Naive thymus-derived CD4-positive, alpha-beta T cell (primary cell): ENCODE results near the gene SNRK. TPM values are rescaled to one million over a fixed set of nuclear protein-coding genes. Genes with fewer than 3 reads are reported as not detected.

Source experiments
- ATAC-seq: fragments of 150-1000 bp; cut with Tn5 transposase; 2 replicates; pipeline ENCODE4 v1.10.0; 2021; ENCODE audit warnings: mild to moderate bottlenecking, moderate library complexity
- CTCF ChIA-PET: fragments of 350-600 bp; sonication (Branson Sonifier 250); formaldehyde crosslinking; loops from one replicate; lab custom pipeline; 2021; ENCODE audit warnings: antibody characterized with exemption; lab: Charles Lee
- POLR2A ChIA-PET: fragments of 350-600 bp; sonication (Branson Sonifier 250); formaldehyde crosslinking; loops from one replicate; lab custom pipeline; 2021; ENCODE audit warnings: antibody characterized with exemption, inconsistent platforms; lab: Charles Lee
- DNase-seq, 9 donors: peaks; one replicate each; pipeline versions ENCODE4 v3.0.0 to v3.0.0-alpha.2; 2020 to 2022; ENCODE audit warnings: mixed read lengths in 1 of 9
- H3K27ac ChIP-seq: one replicate; pipeline ENCODE4 v1.7.0; 2013; ENCODE audit warnings: mild to moderate bottlenecking, low read depth, low read length, moderate library complexity
- H3K27me3 ChIP-seq, 2 donors: one replicate each; pipeline ENCODE4 v1.7.0; 2013; ENCODE audit warnings: low read length in 2 of 2, mild to moderate bottlenecking in 2 of 2, moderate library complexity in 2 of 2; ENCODE audit not compliant: control insufficient read depth in 2 of 2, insufficient read depth in 2 of 2
- H3K36me3 ChIP-seq, 3 experiments: 1 replicate in 2 of 3; 2 replicates in 1 of 3; pipeline ENCODE4 v1.7.0; 2013; ENCODE audit warnings: low read length in 3 of 3, mild to moderate bottlenecking in 3 of 3, moderate library complexity in 1 of 3; ENCODE audit not compliant: insufficient read depth in 3 of 3, control insufficient read depth in 2 of 3
- H3K4me1 ChIP-seq, 2 donors: one replicate each; pipeline ENCODE4 v1.7.0; 2013; ENCODE audit warnings: low read length in 2 of 2, mild to moderate bottlenecking in 2 of 2, moderate library complexity in 1 of 2; ENCODE audit not compliant: control insufficient read depth in 2 of 2, insufficient read depth in 2 of 2
- H3K4me3 ChIP-seq: 2 replicates; pipeline ENCODE4 v1.7.0; 2013; ENCODE audit warnings: mild to moderate bottlenecking, low read length
- H3K9me3 ChIP-seq, 3 experiments: 1 replicate in 2 of 3; 2 replicates in 1 of 3; pipeline ENCODE4 v1.7.0; 2013; ENCODE audit warnings: low read length in 3 of 3; ENCODE audit not compliant: control insufficient read depth in 2 of 3
- H3K27ac Mint-ChIP-seq, 9 donors: one replicate each; pipeline ENCODE4 v1.8.0; 2020 to 2022; ENCODE audit warnings: mixed read lengths in 9 of 9, mild to moderate bottlenecking in 8 of 9, moderate library complexity in 5 of 9, inconsistent platforms in 2 of 9
- H3K27me3 Mint-ChIP-seq, 5 donors: one replicate each; pipeline ENCODE4 v1.8.0; 2021 to 2022; ENCODE audit warnings: mixed read lengths in 5 of 5, mild to moderate bottlenecking in 1 of 5
- H3K36me3 Mint-ChIP-seq, 5 donors: one replicate each; pipeline ENCODE4 v1.8.0; 2020 to 2022; ENCODE audit warnings: mixed read lengths in 5 of 5, mild to moderate bottlenecking in 3 of 5, inconsistent platforms in 1 of 5
- H3K4me1 Mint-ChIP-seq, 7 donors: one replicate each; pipeline ENCODE4 v1.8.0; 2020 to 2022; ENCODE audit warnings: mixed read lengths in 7 of 7, mild to moderate bottlenecking in 3 of 7, inconsistent platforms in 1 of 7
- H3K4me3 Mint-ChIP-seq, 10 donors: one replicate each; pipeline ENCODE4 v1.8.0; 2020 to 2022; ENCODE audit warnings: mild to moderate bottlenecking in 10 of 10, mixed read lengths in 10 of 10, moderate library complexity in 6 of 10, inconsistent platforms in 2 of 10
- H3K9me3 Mint-ChIP-seq, 11 donors: one replicate each; pipeline ENCODE4 v1.8.0; 2020 to 2022; ENCODE audit warnings: mixed read lengths in 11 of 11, mild to moderate bottlenecking in 4 of 11, inconsistent platforms in 1 of 11, moderate library complexity in 1 of 11
- intact Hi-C, 2 donors: fragments of 100-400 bp; cut with micrococcal nuclease; formaldehyde crosslinking; loops; one replicate each; pipeline ENCODE4 v1.15.1; 2023
- polyA plus RNA-seq, 2 donors: library from polyadenylated mRNA; unstranded; fragments of 300-500 nt; fragmentation: Illumina TruSeq; gene quantifications; one replicate each; pipeline ENCODE4 v1.2.3, GENCODE V29; 2021
- total RNA-seq, 6 experiments: library from RNA in 5 of 6; stranded (reverse) in 5 of 6; gene quantifications; 1 replicate in 5 of 6; 2 replicates in 1 of 6; pipeline ENCODE4 v1.2.3 and lab custom pipeline; 2021 to 2026

Gene SNRK
- total and polyA plus RNA-seq, 7 experiments from 2014 or later, result 63.4 to 176 (median 115) TPM

GRCh38 chr3:43316783-43317460, 30.6 kb downstream of the SNRK start:
- no peaks in the 10 kb centered on the region for H3K27me3 ChIP-seq
- ChIA-PET POLR2A (interaction anchor here (1.2 to 2.8 kb wide), 4 partner anchors 9 to 155 kb away, joined by 7 to 13 read pairs (median 7); no protein-coding TSS in a partner anchor), CTCF (interaction anchor here (1.2 to 1.3 kb wide), 2 partner anchors 17 to 30 kb away, joined by 3 read pairs; partner anchors contain the start of gene SNRK)
- H3K36me3 Mint-ChIP-seq, result peaks cover 15 to 52% (median 36%) of the 10 kb centered on the region in 5 donors
- no peaks in the 10 kb centered on the region for H3K27me3 Mint-ChIP-seq
- H3K27ac Mint-ChIP-seq, result peak overlapping the region; percentile 43 to 91 (median 85)
- peak overlapping the region; percentile 42 for H3K27ac ChIP-seq
- intact Hi-C loops, result loop anchor here in 1 of 2 donors (1.0 to 2.0 kb wide), 3 partner anchors 10 to 30 kb away; partner anchors contain the start of gene SNRK
- H3K4me3 ChIP-seq, result no peak overlapping the region
- peaks cover 0 to 9% (median 0%) of the 10 kb centered on the region in 11 donors for H3K9me3 Mint-ChIP-seq
- H3K4me3 Mint-ChIP-seq, result peak overlapping the region in 9 of 10 donors; percentile 33 to 76 (median 59)
- no peaks in the 10 kb centered on the region for H3K9me3 ChIP-seq
- peaks cover 28 to 50% of the 10 kb centered on the region in 2 donors for H3K4me1 ChIP-seq
- peaks cover 41 to 96% (median 94%) of the 10 kb centered on the region in 7 donors for H3K4me1 Mint-ChIP-seq
- DNase-seq (no peak), ATAC-seq (peak; percentile 12)
- H3K36me3 ChIP-seq, result peaks cover 0 to 7% (median 0%) of the 10 kb centered on the region in 3 experiments

GRCh38 chr3:43317461-43318316, 31.3 kb downstream of the SNRK start:
- H3K36me3 ChIP-seq, result peaks cover 0 to 7% (median 0%) of the 10 kb centered on the region in 3 experiments
- H3K4me1 Mint-ChIP-seq, result peaks cover 40 to 95% (median 93%) of the 10 kb centered on the region in 7 donors
- H3K27ac Mint-ChIP-seq, result peak overlapping the region; percentile 7 to 91 (median 80)
- ChIA-PET POLR2A (interaction anchor here (0.7 to 2.8 kb wide), 6 partner anchors 10 to 48 kb away, joined by 3 to 13 read pairs (median 5); no protein-coding TSS in a partner anchor), CTCF (interaction anchor here (0.7 kb wide), 1 partner anchor 20 kb away, joined by 3 read pairs; no protein-coding TSS in a partner anchor)
- no peaks in the 10 kb centered on the region for H3K9me3 ChIP-seq
- no peak overlapping the region for H3K4me3 ChIP-seq
- no peaks in the 10 kb centered on the region for H3K27me3 Mint-ChIP-seq
- no peaks in the 10 kb centered on the region for H3K27me3 ChIP-seq
- no peak for DNase-seq
- intact Hi-C loops, result loop anchor here in 1 of 2 donors (1.0 to 2.0 kb wide), 3 partner anchors 10 to 31 kb away; partner anchors contain the start of gene SNRK
- peaks cover 12 to 49% (median 37%) of the 10 kb centered on the region in 5 donors for H3K36me3 Mint-ChIP-seq
- peaks cover 0 to 6% (median 0%) of the 10 kb centered on the region in 11 donors for H3K9me3 Mint-ChIP-seq
- peak overlapping the region in 9 of 10 donors; percentile 37 to 76 (median 59) for H3K4me3 Mint-ChIP-seq
- H3K27ac ChIP-seq, result peak overlapping the region; percentile 42
- peak; percentile 24 for ATAC-seq
- peaks cover 28 to 48% of the 10 kb centered on the region in 2 donors for H3K4me1 ChIP-seq

GRCh38 chr3:43319376-43319775, 33.0 kb downstream of the SNRK start:
- no peak overlapping the region for H3K4me3 ChIP-seq
- peaks cover 0 to 6% (median 0%) of the 10 kb centered on the region in 3 experiments for H3K36me3 ChIP-seq
- no peaks in the 10 kb centered on the region for H3K27me3 Mint-ChIP-seq
- DNase-seq (no peak), ATAC-seq (no peak)
- peaks cover 27 to 55% of the 10 kb centered on the region in 2 donors for H3K4me1 ChIP-seq
- ChIA-PET CTCF (interaction anchor here (0.6 to 1.1 kb wide), 2 partner anchors 8 to 13 kb away, joined by 4 read pairs; no protein-coding TSS in a partner anchor), POLR2A (interaction anchor here (0.8 to 3.4 kb wide), 3 partner anchors 23 to 540 kb away, joined by 3 to 20 read pairs (median 3); no protein-coding TSS in a partner anchor)
- H3K9me3 ChIP-seq, result no peaks in the 10 kb centered on the region
- peak overlapping the region in 8 of 10 donors; percentile 41 to 76 (median 57) for H3K4me3 Mint-ChIP-seq
- peaks cover 10 to 44% (median 33%) of the 10 kb centered on the region in 5 donors for H3K36me3 Mint-ChIP-seq
- H3K27ac Mint-ChIP-seq, result peak overlapping the region in 7 of 9 donors; percentile 3 to 79 (median 55)
- peaks cover 45 to 97% (median 89%) of the 10 kb centered on the region in 7 donors for H3K4me1 Mint-ChIP-seq
- intact Hi-C loops, result loop anchor here in 1 of 2 donors (1.0 kb wide), 1 partner anchor 8 kb away; no protein-coding TSS in a partner anchor
- H3K27ac ChIP-seq, result no peak overlapping the region
- H3K9me3 Mint-ChIP-seq, result peaks cover 0 to 3% (median 0%) of the 10 kb centered on the region in 11 donors
- H3K27me3 ChIP-seq, result no peaks in the 10 kb centered on the region

- Mint-ChIP-seq H3K4me1 (peaks cover 46 to 97% (median 89%) of the 10 kb centered on the region in 7 donors), H3K27me3 (no peaks in the 10 kb centered on the region), H3K27ac (peak overlapping the region in 7 of 9 donors; percentile 8 to 79 (median 66)), H3K4me3 (peak overlapping the region in 7 of 10 donors; percentile 21 to 76 (median 58)), H3K9me3 (peaks cover 0 to 3% (median 0%) of the 10 kb centered on the region in 11 donors), H3K36me3 (peaks cover 10 to 44% (median 33%) of the 10 kb centered on the region in 5 donors)
- CTCF ChIA-PET, result interaction anchor here (0.6 to 1.4 kb wide), 3 partner anchors 8 to 27 kb away, joined by 3 to 4 read pairs (median 4); no protein-coding TSS in a partner anchor
- peaks cover 31 to 60% of the 10 kb centered on the region in 2 donors for H3K4me1 ChIP-seq
- POLR2A ChIA-PET, result interaction anchor here (0.8 to 3.4 kb wide), 5 partner anchors 23 to 540 kb away, joined by 3 to 20 read pairs (median 3); no protein-coding TSS in a partner anchor
- peaks cover 0 to 6% (median 0%) of the 10 kb centered on the region in 3 experiments for H3K36me3 ChIP-seq
- intact Hi-C loops, result loop anchor here in 1 of 2 donors (1.0 kb wide), 1 partner anchor 8 kb away; no protein-coding TSS in a partner anchor
- DNase-seq (no peak), ATAC-seq (no peak)
- H3K9me3 ChIP-seq, result no peaks in the 10 kb centered on the region
- H3K4me3 ChIP-seq, result no peak overlapping the region
- no peak overlapping the region for H3K27ac ChIP-seq
- H3K27me3 ChIP-seq, result no peaks in the 10 kb centered on the region
Observed at GRCh38 chr3:43319794-43320193, 33.5 kb downstream of the SNRK start.

- peaks cover 33 to 63% of the 10 kb centered on the region in 2 donors for H3K4me1 ChIP-seq
- H3K27ac Mint-ChIP-seq, result peak overlapping the region in 5 of 9 donors; percentile 8 to 79 (median 55)
- intact Hi-C loops, result no loop called here
Observed at GRCh38 chr3:43320288-43320687, 33.9 kb downstream of the SNRK start.

More at GRCh38 chr3:43320288-43320687, 33.9 kb downstream of the SNRK start:
- Mint-ChIP-seq H3K27me3 (no peaks in the 10 kb centered on the region), H3K36me3 (peaks cover 10 to 44% (median 33%) of the 10 kb centered on the region in 5 donors), H3K4me3 (peak overlapping the region in 5 of 10 donors; percentile 22 to 76 (median 58)), H3K4me1 (peaks cover 45 to 97% (median 89%) of the 10 kb centered on the region in 7 donors), H3K9me3 (peaks cover 0 to 3% (median 0%) of the 10 kb centered on the region in 11 donors)
- no peak for DNase-seq
- ChIA-PET POLR2A (interaction anchor here (0.8 to 3.4 kb wide), 5 partner anchors 8 to 541 kb away, joined by 3 to 20 read pairs (median 5); no protein-coding TSS in a partner anchor), CTCF (interaction anchor here (0.6 to 1.4 kb wide), 4 partner anchors 11 to 99 kb away, joined by 3 to 5 read pairs (median 4); no protein-coding TSS in a partner anchor)
- H3K9me3 ChIP-seq, result no peaks in the 10 kb centered on the region
- no peak for ATAC-seq
- peaks cover 0 to 6% (median 0%) of the 10 kb centered on the region in 3 experiments for H3K36me3 ChIP-seq
- no peak overlapping the region for H3K4me3 ChIP-seq
- H3K27me3 ChIP-seq, result no peaks in the 10 kb centered on the region
- no peak overlapping the region for H3K27ac ChIP-seq
